HEK293 (cell line): ENCODE results near the gene UBIAD1.

Experiments
- CTCF ChIP-seq: fragments of 450-650 bp; formaldehyde crosslinking; IDR thresholded peaks from 2 replicates; pipeline ENCODE4 v1.5.1; 2016; ENCODE audit warnings: missing biosample characterization, missing genetic modification characterization
- HOXC10 ChIP-seq: sonication (generic); formaldehyde crosslinking; IDR thresholded peaks from 2 replicates; pipeline ENCODE4 v1.8.1; 2023; ENCODE audit warnings: mild to moderate bottlenecking, missing genetic modification reagents
- ZNF175 ChIP-seq: fragments of 450-650 bp; formaldehyde crosslinking; IDR thresholded peaks from 2 replicates; pipeline ENCODE4 v1.5.1; 2016; ENCODE audit warnings: missing biosample characterization, missing genetic modification characterization
- TF ChIP-seq, protein P1 (sequence below): fragments of 450-650 bp; formaldehyde crosslinking; IDR thresholded peaks from 2 replicates; pipeline ENCODE4 v1.5.1; 2016; ENCODE audit warnings: missing biosample characterization, missing genetic modification characterization
- TF ChIP-seq, protein P2 (sequence below): fragments of 450-650 bp; formaldehyde crosslinking; IDR thresholded peaks from 2 replicates; pipeline ENCODE4 v1.5.1; 2016; ENCODE audit warnings: missing biosample characterization, missing genetic modification characterization

GRCh38 chr1:11295905-11296304, 22.9 kb downstream of the UBIAD1 start:
- no peak for TF ChIP-seq ZNF175 (tag by site-specific recombination)
- no peak for TF ChIP-seq HOXC10 (CRISPR knock-in tag)
- TF ChIP-seq, protein P1, sequence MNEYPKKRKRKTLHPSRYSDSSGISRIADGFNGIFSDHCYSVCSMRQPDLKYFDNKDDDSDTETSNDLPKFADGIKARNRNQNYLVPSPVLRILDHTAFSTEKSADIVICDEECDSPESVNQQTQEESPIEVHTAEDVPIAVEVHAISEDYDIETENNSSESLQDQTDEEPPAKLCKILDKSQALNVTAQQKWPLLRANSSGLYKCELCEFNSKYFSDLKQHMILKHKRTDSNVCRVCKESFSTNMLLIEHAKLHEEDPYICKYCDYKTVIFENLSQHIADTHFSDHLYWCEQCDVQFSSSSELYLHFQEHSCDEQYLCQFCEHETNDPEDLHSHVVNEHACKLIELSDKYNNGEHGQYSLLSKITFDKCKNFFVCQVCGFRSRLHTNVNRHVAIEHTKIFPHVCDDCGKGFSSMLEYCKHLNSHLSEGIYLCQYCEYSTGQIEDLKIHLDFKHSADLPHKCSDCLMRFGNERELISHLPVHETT (tag by site-specific recombination): no peak
- TF ChIP-seq CTCF (tag by site-specific recombination): no peak
- TF ChIP-seq, protein P2, sequence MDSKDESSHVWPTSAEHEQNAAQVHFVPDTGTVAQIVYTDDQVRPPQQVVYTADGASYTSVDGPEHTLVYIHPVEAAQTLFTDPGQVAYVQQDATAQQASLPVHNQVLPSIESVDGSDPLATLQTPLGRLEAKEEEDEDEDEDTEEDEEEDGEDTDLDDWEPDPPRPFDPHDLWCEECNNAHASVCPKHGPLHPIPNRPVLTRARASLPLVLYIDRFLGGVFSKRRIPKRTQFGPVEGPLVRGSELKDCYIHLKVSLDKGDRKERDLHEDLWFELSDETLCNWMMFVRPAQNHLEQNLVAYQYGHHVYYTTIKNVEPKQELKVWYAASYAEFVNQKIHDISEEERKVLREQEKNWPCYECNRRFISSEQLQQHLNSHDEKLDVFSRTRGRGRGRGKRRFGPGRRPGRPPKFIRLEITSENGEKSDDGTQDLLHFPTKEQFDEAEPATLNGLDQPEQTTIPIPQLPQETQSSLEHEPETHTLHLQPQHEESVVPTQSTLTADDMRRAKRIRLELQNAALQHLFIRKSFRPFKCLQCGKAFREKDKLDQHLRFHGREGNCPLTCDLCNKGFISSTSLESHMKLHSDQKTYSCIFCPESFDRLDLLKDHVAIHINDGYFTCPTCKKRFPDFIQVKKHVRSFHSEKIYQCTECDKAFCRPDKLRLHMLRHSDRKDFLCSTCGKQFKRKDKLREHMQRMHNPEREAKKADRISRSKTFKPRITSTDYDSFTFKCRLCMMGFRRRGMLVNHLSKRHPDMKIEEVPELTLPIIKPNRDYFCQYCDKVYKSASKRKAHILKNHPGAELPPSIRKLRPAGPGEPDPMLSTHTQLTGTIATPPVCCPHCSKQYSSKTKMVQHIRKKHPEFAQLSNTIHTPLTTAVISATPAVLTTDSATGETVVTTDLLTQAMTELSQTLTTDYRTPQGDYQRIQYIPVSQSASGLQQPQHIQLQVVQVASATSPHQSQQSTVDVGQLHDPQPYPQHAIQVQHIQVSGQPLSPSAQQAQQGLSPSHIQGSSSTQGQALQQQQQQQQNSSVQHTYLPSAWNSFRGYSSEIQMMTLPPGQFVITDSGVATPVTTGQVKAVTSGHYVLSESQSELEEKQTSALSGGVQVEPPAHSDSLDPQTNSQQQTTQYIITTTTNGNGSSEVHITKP: no peak
